SIG-M5 (cell line): Measurements from ENCODE around the gene NSUN6.
"Not testable (repeated sequence)": the region's sequence is repeated elsewhere in the genome, so short reads cannot be mapped to it uniquely, and the experiment has no call there.

ENCODE experiments used
- DNase-seq: peaks from one replicate; lab custom pipeline; 2025; lab: John Stamatoyannopoulos, UW

Gene NSUN6

GRCh38 chr10:18608596-18608995 is 42.8 kb downstream of the NSUN6 start:
- no peak for DNase-seq

GRCh38 chr10:18607503-18608378 is 43.6 kb downstream of the NSUN6 start:
- no peak for DNase-seq

GRCh38 chr10:18606051-18606695 is 45.2 kb downstream of the NSUN6 start:
- DNase-seq, result no peak

GRCh38 chr10:18601321-18601720 is 50.1 kb downstream of the NSUN6 start:
- DNase-seq, result no peak

GRCh38 chr10:18599392-18599791 is 52.0 kb downstream of the NSUN6 start:
- DNase-seq, result no peak

GRCh38 chr10:18594574-18595156 is 56.7 kb downstream of the NSUN6 start:
- DNase-seq, result no peak

GRCh38 chr10:18591141-18591540 is 60.2 kb downstream of the NSUN6 start:
- DNase-seq, result not testable (repeated sequence)

- not testable (repeated sequence) for DNase-seq
These were observed 64.8 kb downstream of the NSUN6 start for GRCh38 chr10:18586637-18587036.

- no peak for DNase-seq
These were observed 67.7 kb downstream of the NSUN6 start for GRCh38 chr10:18583575-18584270.

- no peak for DNase-seq
These were observed 68.6 kb downstream of the NSUN6 start for GRCh38 chr10:18582803-18583202.

GRCh38 chr10:18577823-18578685 is 73.3 kb downstream of the NSUN6 start:
- DNase-seq, result no peak

- DNase-seq, result no peak
These were observed 74.8 kb downstream of the NSUN6 start for GRCh38 chr10:18576586-18576985.

GRCh38 chr10:18572959-18573561 is 78.3 kb downstream of the NSUN6 start:
- no peak for DNase-seq

- DNase-seq, result no peak
These were observed 79.6 kb downstream of the NSUN6 start for GRCh38 chr10:18571780-18572179.

- DNase-seq, result no peak
These were observed 80.3 kb downstream of the NSUN6 start for GRCh38 chr10:18571076-18571475.

GRCh38 chr10:18570386-18570785 is 81.0 kb downstream of the NSUN6 start:
- DNase-seq, result not testable (repeated sequence)

- no peak for DNase-seq
These were observed 84.0 kb downstream of the NSUN6 start for GRCh38 chr10:18567343-18567856.

GRCh38 chr10:18566177-18566576 is 85.2 kb downstream of the NSUN6 start:
- no peak for DNase-seq

- no peak for DNase-seq
These were observed 86.4 kb downstream of the NSUN6 start for GRCh38 chr10:18565006-18565405.

GRCh38 chr10:18563003-18563726 is 88.2 kb downstream of the NSUN6 start:
- DNase-seq, result no peak
